IMR-90 (cell line): ENCODE results near the gene HIGD2A. TPM values are rescaled to one million over a fixed set of nuclear protein-coding genes. Genes with fewer than 3 reads are reported as not detected.

Experiments
- ATAC-seq: fragments of 200-7000 bp; cut with Tn5 transposase; 2 replicates; pipeline ENCODE4 v1.9.1; 2020; ENCODE audit warnings: low read depth, mild to moderate bottlenecking, moderate library complexity
- BruUV-seq: library from RNA; stranded (reverse); fragments of 400-500 nt; replicated peaks from 2 replicates; lab custom pipeline; 2021; lab: Mats Ljungman, UMichigan
- CTCF ChIA-PET: fragments of 300-600 bp; formaldehyde crosslinking; extraction: SDS; loops from one replicate; lab custom pipeline; 2021; ENCODE audit warnings: antibody characterized with exemption; lab: Yijun Ruan, JAX
- POLR2A ChIA-PET: fragments of 300-600 bp; sonication (Branson Sonifier 250); formaldehyde crosslinking; loops from one replicate; lab custom pipeline; 2022; ENCODE audit warnings: antibody characterized with exemption; ENCODE audit not compliant: unreplicated experiment; lab: Charles Lee
- DNase-seq: peaks from one replicate; pipeline ENCODE4 v3.0.0; 2013
- H2AFZ ChIP-seq: replicated peaks from 2 replicates; pipeline ENCODE3; 2013; ENCODE audit warnings: low read length, mild to moderate bottlenecking; ENCODE audit not compliant: poor library complexity
- H2AK5ac ChIP-seq: 2 replicates; pipeline ENCODE4 v1.6.1; 2013; ENCODE audit warnings: low read depth, low read length, inconsistent platforms
- H2AK9ac ChIP-seq: replicated peaks from 2 replicates; pipeline ENCODE3; 2013; ENCODE audit warnings: mild to moderate bottlenecking, low read depth, low read length, moderate library complexity; ENCODE audit not compliant: poor library complexity
- H2BK120ac ChIP-seq: 2 replicates; pipeline ENCODE4 v1.6.1; 2013; ENCODE audit warnings: low read depth, low read length, inconsistent platforms
- H2BK15ac ChIP-seq: 3 replicates; pipeline ENCODE4 v1.6.1; 2013; ENCODE audit warnings: low read depth, low read length, inconsistent platforms
- H2BK20ac ChIP-seq: 2 replicates; pipeline ENCODE4 v1.6.1; 2013; ENCODE audit warnings: low read depth, mild to moderate bottlenecking, inconsistent platforms, low read length, moderate library complexity
- H2BK5ac ChIP-seq: 2 replicates; pipeline ENCODE4 v1.6.1; 2013; ENCODE audit warnings: mild to moderate bottlenecking, low read depth, low read length, inconsistent platforms; ENCODE audit not compliant: poor library complexity, severe bottlenecking
- H3K14ac ChIP-seq: replicated peaks from 2 replicates; pipeline ENCODE4 v1.6.1; 2013; ENCODE audit warnings: low read depth, low read length, inconsistent platforms
- H3K18ac ChIP-seq: 2 replicates; pipeline ENCODE4 v1.6.1; 2013; ENCODE audit warnings: low read depth, low read length, control low read depth
- H3K23ac ChIP-seq: 2 replicates; pipeline ENCODE4 v1.6.1; 2013; ENCODE audit warnings: low read depth, low read length, inconsistent platforms
- H3K27ac ChIP-seq: 2 replicates; pipeline ENCODE4 v1.5.1; 2013; ENCODE audit warnings: mild to moderate bottlenecking, control low read depth, low read length; ENCODE audit not compliant: insufficient read depth
- H3K27me3 ChIP-seq: 2 replicates; pipeline ENCODE4 v1.6.1; 2013; ENCODE audit warnings: low read length; ENCODE audit not compliant: control insufficient read depth, insufficient read depth
- H3K36me3 ChIP-seq: 2 replicates; pipeline ENCODE4 v1.6.1; 2013; ENCODE audit warnings: low read length, mixed read lengths; ENCODE audit not compliant: control insufficient read depth, insufficient read depth
- H3K4ac ChIP-seq: 2 replicates; pipeline ENCODE4 v1.6.1; 2013; ENCODE audit warnings: low read depth, low read length, inconsistent platforms
- H3K4me1 ChIP-seq: 2 replicates; pipeline ENCODE4 v1.6.1; 2013; ENCODE audit warnings: low read length, mixed read lengths; ENCODE audit not compliant: control insufficient read depth, insufficient read depth
- H3K4me2 ChIP-seq: 2 replicates; pipeline ENCODE4 v1.6.1; 2013; ENCODE audit warnings: low read depth, mild to moderate bottlenecking, control low read depth, low read length, moderate library complexity
- H3K4me3 ChIP-seq: 2 replicates; pipeline ENCODE4 v1.5.1; 2013; ENCODE audit warnings: low read depth, mild to moderate bottlenecking, control low read depth, low read length, moderate library complexity; ENCODE audit not compliant: insufficient read depth
- H3K56ac ChIP-seq: 2 replicates; pipeline ENCODE4 v1.6.1; 2013; ENCODE audit warnings: low read length, inconsistent platforms; ENCODE audit not compliant: insufficient read depth; ENCODE audit errors: extremely low read depth
- H3K79me1 ChIP-seq, 2 experiments: 2 replicates each; pipeline ENCODE4 v1.6.1; 2013; ENCODE audit warnings: low read length in 2 of 2, inconsistent platforms in 1 of 2, low read depth in 1 of 2
- H3K9ac ChIP-seq: 2 replicates; pipeline ENCODE4 v1.6.1; 2013; ENCODE audit warnings: low read depth, low read length, control low read depth
- H3K9me1 ChIP-seq: 2 replicates; pipeline ENCODE4 v1.6.1; 2013; ENCODE audit warnings: low read length, inconsistent platforms; ENCODE audit not compliant: insufficient read depth
- H3K9me3 ChIP-seq: 2 replicates; pipeline ENCODE4 v1.6.1; 2013; ENCODE audit warnings: low read length; ENCODE audit not compliant: control insufficient read depth, insufficient read depth
- H4K20me1 ChIP-seq: 2 replicates; pipeline ENCODE4 v1.6.1; 2013; ENCODE audit warnings: low read length, inconsistent platforms; ENCODE audit not compliant: insufficient read depth
- H4K5ac ChIP-seq: 2 replicates; pipeline ENCODE4 v1.6.1; 2013; ENCODE audit warnings: mild to moderate bottlenecking, low read depth, low read length, control low read depth
- H4K8ac ChIP-seq, 2 experiments: 2 replicates each; pipeline ENCODE4 v1.6.1; 2013; ENCODE audit warnings: low read depth in 2 of 2, low read length in 2 of 2, control low read depth in 1 of 2, inconsistent platforms in 1 of 2
- H4K91ac ChIP-seq: 2 replicates; pipeline ENCODE4 v1.6.1; 2013; ENCODE audit warnings: low read depth, low read length, inconsistent platforms; ENCODE audit not compliant: insufficient read depth
- BHLHE40 ChIP-seq: fragments of 150-350 bp; IDR thresholded peaks from 2 replicates; pipeline ENCODE4 v1.6.1; 2016; ENCODE audit warnings: mild to moderate bottlenecking, low read depth, low read length
- ELK1 ChIP-seq: fragments of 150-350 bp; IDR thresholded peaks from 2 replicates; pipeline ENCODE4 v1.6.1; 2016; ENCODE audit warnings: low read depth, mild to moderate bottlenecking, low read length, moderate library complexity, borderline replicate concordance
- MAFK ChIP-seq: IDR thresholded peaks from 2 replicates; pipeline ENCODE4 v1.6.1; 2012; ENCODE audit warnings: low read depth, low read length, improper control_type of control experiment
- MXI1 ChIP-seq: IDR thresholded peaks from 2 replicates; pipeline ENCODE4 v1.6.1; 2012; ENCODE audit warnings: low read depth, mild to moderate bottlenecking, low read length, moderate library complexity, borderline replicate concordance
- POLR2A ChIP-seq: IDR thresholded peaks from 2 replicates; pipeline ENCODE4 v1.6.1; 2012; ENCODE audit warnings: mild to moderate bottlenecking, low read depth, low read length
- RAD21 ChIP-seq: IDR thresholded peaks from 2 replicates; pipeline ENCODE4 v1.6.1; 2012; ENCODE audit warnings: low read length, improper control_type of control experiment
- RCOR1 ChIP-seq: IDR thresholded peaks from 2 replicates; pipeline ENCODE4 v1.6.1; 2012; ENCODE audit warnings: mild to moderate bottlenecking, low read length, improper control_type of control experiment; ENCODE audit not compliant: insufficient replicate concordance
- RFX5 ChIP-seq: IDR thresholded peaks from 2 replicates; pipeline ENCODE4 v1.8.0; 2012; ENCODE audit warnings: low read depth, mild to moderate bottlenecking, low read length, moderate library complexity
- WGBS, 2 experiments: methylation state at CpG; one replicate each; pipeline versions ENCODE4 v1.1.5 to v1.1.7; 2013; ENCODE audit warnings: missing lambda C conversion rate in 2 of 2; ENCODE audit not compliant: insufficient read length in 1 of 2; ENCODE audit errors: extremely low coverage in 2 of 2; 5-methylcytosine and 5-hydroxymethylcytosine counted together
- dilution Hi-C: fragments of 300-500 bp; cut with HindIII; formaldehyde crosslinking; loops from one replicate; pipeline ENCODE4 v1.14.3; 2018; ENCODE audit warnings: low sequenced_read_pairs; ENCODE audit not compliant: unreplicated experiment
- in situ Hi-C: fragments of 300-500 bp; cut with MboI; formaldehyde crosslinking; loops from 3 replicates; pipeline ENCODE4 v1.14.3; 2019; ENCODE audit warnings: low sequenced_read_pairs, inconsistent platforms, mixed read lengths
- intact Hi-C: fragments of 100-400 bp; cut with micrococcal nuclease; formaldehyde crosslinking; loops from 2 replicates; pipeline ENCODE4 v1.10.0; 2022
- polyA plus RNA-seq, 3 experiments: library from polyadenylated mRNA; depleted of rRNA; stranded (reverse); fragments of >200 nt; gene quantifications; 2 replicates each; pipeline ENCODE4 v1.2.3, GENCODE V29; 2012; ENCODE audit warnings: low replicate concordance in 1 of 3
- total RNA-seq: library from RNA; depleted of rRNA; stranded (reverse); fragments of >200 nt; gene quantifications from 2 replicates; pipeline ENCODE4 v1.2.3, GENCODE V29; 2012
- TF ChIP-seq, protein P1 (sequence below): conservative IDR thresholded peaks from 2 replicates; pipeline ENCODE4 v1.5.1; 2012; ENCODE audit warnings: mild to moderate bottlenecking, low read depth, low read length, improper control_type of control experiment

The HIGD2A gene
- total and polyA plus RNA-seq, 2 of the 4 experiments (the other 2 are of a cell fraction) = 35.0 to 131 TPM

DNA sequence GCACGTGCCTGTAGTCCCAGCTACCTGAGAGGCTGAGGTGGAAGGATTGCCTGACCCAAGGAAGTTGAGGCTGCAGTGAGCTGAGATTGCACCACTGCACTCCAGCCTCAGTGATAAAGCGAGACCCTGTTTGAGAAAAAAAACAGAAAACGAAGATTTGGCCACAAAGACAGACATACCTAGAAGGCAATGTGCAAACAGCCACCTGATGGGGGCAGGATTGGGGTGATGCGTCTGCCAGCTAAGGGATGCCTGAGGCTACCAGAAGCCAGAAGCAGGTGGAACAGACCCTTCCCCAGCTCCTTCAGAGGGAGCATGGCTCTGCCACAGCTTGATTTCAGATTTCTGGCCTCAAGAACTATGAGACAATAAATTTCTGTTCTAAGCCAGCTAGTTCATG is 2.9 kb downstream of the HIGD2A start:
- peaks cover 4% of the 10 kb centered on the region; the same call in 1 of the 2 replicates for H3K4me1 ChIP-seq
- ATAC-seq (no peak), DNase-seq (no peak)
- no peak overlapping the region for H4K8ac ChIP-seq
- no peaks in the 10 kb centered on the region for H3K9me3 ChIP-seq
- dilution Hi-C loops (no loop called here), in situ Hi-C loops (no loop called here), intact Hi-C loops (no loop called here)
- H4K5ac ChIP-seq = no peak overlapping the region
- H2BK15ac ChIP-seq = no peak overlapping the region
- no peak overlapping the region for H4K91ac ChIP-seq
- no peak overlapping the region for H2AK9ac ChIP-seq
- no peak overlapping the region for H3K4me2 ChIP-seq
- H2AK5ac ChIP-seq = no peak overlapping the region
- H3K14ac ChIP-seq = no peak overlapping the region
- POLR2A ChIA-PET = no interaction called here
- H3K4me3 ChIP-seq = no peak overlapping the region
- H3K36me3 ChIP-seq = peaks cover 27% of the 10 kb centered on the region
- no peak overlapping the region for H3K23ac ChIP-seq
- H2BK20ac ChIP-seq = no peak overlapping the region
- H3K56ac ChIP-seq = no peak overlapping the region
- no peak overlapping the region for H2BK120ac ChIP-seq
- H3K9me1 ChIP-seq = no peaks in the 10 kb centered on the region; the same call in 1 of the 2 replicates
- no peaks in the 10 kb centered on the region for H3K27me3 ChIP-seq
- no peak overlapping the region for H2BK5ac ChIP-seq
- peaks cover 8 to 49% of the 10 kb centered on the region in 2 experiments; a peak in 3 of 4 replicates for H3K79me1 ChIP-seq
- no peak overlapping the region for H3K4ac ChIP-seq
- H3K9ac ChIP-seq = no peak overlapping the region
- H3K27ac ChIP-seq = no peak overlapping the region
- CTCF ChIA-PET = interaction anchor here (0.6 to 0.9 kb wide), 2 partner anchors 11 to 247 kb away, joined by 3 read pairs; no protein-coding TSS in a partner anchor
- no peak overlapping the region for H2AFZ ChIP-seq
- H4K20me1 ChIP-seq = peaks cover 3% of the 10 kb centered on the region; the same call in 1 of the 2 replicates
- H3K18ac ChIP-seq = no peak overlapping the region
- no TSS peak for BruUV-seq
- TF ChIP-seq RFX5 = no peak
- TF ChIP-seq MXI1 = no peak
- TF ChIP-seq MAFK = no peak
- TF ChIP-seq BHLHE40 = no peak
- no peak for TF ChIP-seq ELK1
- no peak for TF ChIP-seq RCOR1
- TF ChIP-seq, protein P1, sequence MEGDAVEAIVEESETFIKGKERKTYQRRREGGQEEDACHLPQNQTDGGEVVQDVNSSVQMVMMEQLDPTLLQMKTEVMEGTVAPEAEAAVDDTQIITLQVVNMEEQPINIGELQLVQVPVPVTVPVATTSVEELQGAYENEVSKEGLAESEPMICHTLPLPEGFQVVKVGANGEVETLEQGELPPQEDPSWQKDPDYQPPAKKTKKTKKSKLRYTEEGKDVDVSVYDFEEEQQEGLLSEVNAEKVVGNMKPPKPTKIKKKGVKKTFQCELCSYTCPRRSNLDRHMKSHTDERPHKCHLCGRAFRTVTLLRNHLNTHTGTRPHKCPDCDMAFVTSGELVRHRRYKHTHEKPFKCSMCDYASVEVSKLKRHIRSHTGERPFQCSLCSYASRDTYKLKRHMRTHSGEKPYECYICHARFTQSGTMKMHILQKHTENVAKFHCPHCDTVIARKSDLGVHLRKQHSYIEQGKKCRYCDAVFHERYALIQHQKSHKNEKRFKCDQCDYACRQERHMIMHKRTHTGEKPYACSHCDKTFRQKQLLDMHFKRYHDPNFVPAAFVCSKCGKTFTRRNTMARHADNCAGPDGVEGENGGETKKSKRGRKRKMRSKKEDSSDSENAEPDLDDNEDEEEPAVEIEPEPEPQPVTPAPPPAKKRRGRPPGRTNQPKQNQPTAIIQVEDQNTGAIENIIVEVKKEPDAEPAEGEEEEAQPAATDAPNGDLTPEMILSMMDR = no peak
- no peak for TF ChIP-seq POLR2A
- no peak for TF ChIP-seq RAD21
- 100% methylated on average over 1 of the region's 4 CpGs; no CpG with 5 or more reads in 1 of the 2 experiments for WGBS, 2 experiments
